ENCODE results near the gene APOL3.
A peak's percentile ranks its signal among the peaks of the same experiment; 100 is the strongest.
"Not testable (repeated sequence)": the region's sequence is repeated elsewhere in the genome, so short reads cannot be mapped to it uniquely, and the experiment has no call there.

The APOL3 gene

DNA sequence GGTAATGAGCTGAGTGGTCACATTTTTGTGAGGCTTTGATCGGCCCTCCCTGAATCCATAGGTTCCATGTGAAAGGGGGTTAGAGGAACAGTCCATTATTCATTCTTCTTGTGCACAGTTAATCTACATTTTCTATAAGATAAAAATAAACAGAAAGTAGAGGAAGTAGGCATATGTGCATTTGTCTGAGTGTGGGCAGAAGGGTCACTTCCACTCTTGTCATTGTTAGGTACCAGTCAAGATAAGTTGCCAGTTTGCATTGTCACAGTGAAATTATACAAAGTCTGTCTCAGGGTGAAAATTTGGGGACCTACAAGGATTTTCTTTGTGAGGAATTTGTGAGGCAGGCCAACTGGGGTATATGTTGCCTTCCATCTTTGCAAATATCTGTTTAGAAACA is 45.7 kb upstream of the APOL3 start:
- Histone ChIP-seq H3K27me3 (ENCODE audit: control insufficient read depth, insufficient read depth, low read length) (no peaks in the 10 kb centered on the region), H3K4me3 (ENCODE audit: low read depth, low read length) (no peak overlapping the region), H2AFZ (no peak overlapping the region), H3K9ac (no peak overlapping the region), H3K4me2 (ENCODE audit: low read length) (no peak overlapping the region), H3K4me1 (peaks cover 4% of the 10 kb centered on the region), H3K36me3 (ENCODE audit: control insufficient read depth, insufficient read depth, low read length) (no peaks in the 10 kb centered on the region), H3K79me2 (no peaks in the 10 kb centered on the region), H3K9me3 (ENCODE audit: control insufficient read depth, low read length) (no peaks in the 10 kb centered on the region), H3K27ac (no peak overlapping the region)
- TF ChIP-seq, protein P1, sequence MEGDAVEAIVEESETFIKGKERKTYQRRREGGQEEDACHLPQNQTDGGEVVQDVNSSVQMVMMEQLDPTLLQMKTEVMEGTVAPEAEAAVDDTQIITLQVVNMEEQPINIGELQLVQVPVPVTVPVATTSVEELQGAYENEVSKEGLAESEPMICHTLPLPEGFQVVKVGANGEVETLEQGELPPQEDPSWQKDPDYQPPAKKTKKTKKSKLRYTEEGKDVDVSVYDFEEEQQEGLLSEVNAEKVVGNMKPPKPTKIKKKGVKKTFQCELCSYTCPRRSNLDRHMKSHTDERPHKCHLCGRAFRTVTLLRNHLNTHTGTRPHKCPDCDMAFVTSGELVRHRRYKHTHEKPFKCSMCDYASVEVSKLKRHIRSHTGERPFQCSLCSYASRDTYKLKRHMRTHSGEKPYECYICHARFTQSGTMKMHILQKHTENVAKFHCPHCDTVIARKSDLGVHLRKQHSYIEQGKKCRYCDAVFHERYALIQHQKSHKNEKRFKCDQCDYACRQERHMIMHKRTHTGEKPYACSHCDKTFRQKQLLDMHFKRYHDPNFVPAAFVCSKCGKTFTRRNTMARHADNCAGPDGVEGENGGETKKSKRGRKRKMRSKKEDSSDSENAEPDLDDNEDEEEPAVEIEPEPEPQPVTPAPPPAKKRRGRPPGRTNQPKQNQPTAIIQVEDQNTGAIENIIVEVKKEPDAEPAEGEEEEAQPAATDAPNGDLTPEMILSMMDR (IDR thresholded peaks at IDR 0.05) = no peak

DNA sequence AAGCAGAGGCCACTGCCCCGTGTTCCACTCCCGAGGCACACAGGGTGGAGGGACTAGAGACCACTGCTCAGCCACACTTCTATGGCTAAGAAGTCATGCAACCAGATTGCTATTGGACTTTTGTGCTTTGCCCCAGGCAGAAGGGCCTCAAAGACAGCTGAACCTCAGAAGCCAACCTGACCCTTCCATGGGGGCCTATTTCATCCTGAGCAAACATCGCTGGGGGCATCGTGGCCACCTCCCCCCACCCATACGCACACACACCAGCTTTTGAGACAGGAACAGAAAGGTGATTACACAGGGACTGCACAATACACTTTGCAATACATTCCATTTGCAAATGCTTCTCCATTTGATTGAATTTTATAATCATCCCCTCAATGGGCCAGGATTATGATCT is 45.0 kb upstream of the APOL3 start:
- not testable (repeated sequence) for H3K9me3 ChIP-seq (ENCODE audit: control insufficient read depth, low read length); H3K27ac ChIP-seq; H3K79me2 ChIP-seq; H3K4me1 ChIP-seq; H3K27me3 ChIP-seq (ENCODE audit: control insufficient read depth, insufficient read depth, low read length); H3K9ac ChIP-seq; H3K36me3 ChIP-seq (ENCODE audit: control insufficient read depth, insufficient read depth, low read length); H3K4me3 ChIP-seq (ENCODE audit: low read depth, low read length); H3K4me2 ChIP-seq (ENCODE audit: low read length); H2AFZ ChIP-seq

DNA sequence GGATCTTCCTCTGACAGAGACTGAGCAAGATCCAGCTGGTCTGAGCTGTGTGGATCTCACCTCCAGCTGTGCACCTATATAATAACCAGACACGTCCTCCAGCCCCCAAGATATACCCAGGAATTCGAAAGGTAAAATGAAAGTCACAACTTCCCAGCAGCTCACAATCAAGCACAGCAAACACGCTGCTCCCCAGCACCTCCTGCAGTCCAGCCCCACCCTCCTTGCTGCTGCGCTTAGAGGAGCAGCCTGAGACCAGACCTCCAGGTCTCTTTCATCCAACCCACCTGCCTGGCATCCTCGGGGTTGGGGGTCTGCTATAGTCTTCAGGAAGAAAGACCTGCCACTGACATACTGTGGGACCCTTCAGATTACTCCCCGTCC is 44.1 kb upstream of the APOL3 start:
- no peak overlapping the region for H2AFZ ChIP-seq
- H3K9me3 ChIP-seq (ENCODE audit: control insufficient read depth, low read length) = no peaks in the 10 kb centered on the region
- TF ChIP-seq, protein P1 (IDR thresholded peaks at IDR 0.05) = no peak
- H3K9ac ChIP-seq = no peak overlapping the region
- peaks cover 4% of the 10 kb centered on the region for H3K4me1 ChIP-seq
- no peak overlapping the region for H3K4me3 ChIP-seq (ENCODE audit: low read depth, low read length)
- no peak overlapping the region for H3K27ac ChIP-seq
- no peaks in the 10 kb centered on the region for H3K36me3 ChIP-seq (ENCODE audit: control insufficient read depth, insufficient read depth, low read length)
- H3K27me3 ChIP-seq (ENCODE audit: control insufficient read depth, insufficient read depth, low read length) = no peaks in the 10 kb centered on the region
- no peaks in the 10 kb centered on the region for H3K79me2 ChIP-seq
- H3K4me2 ChIP-seq (ENCODE audit: low read length) = no peak overlapping the region

DNA sequence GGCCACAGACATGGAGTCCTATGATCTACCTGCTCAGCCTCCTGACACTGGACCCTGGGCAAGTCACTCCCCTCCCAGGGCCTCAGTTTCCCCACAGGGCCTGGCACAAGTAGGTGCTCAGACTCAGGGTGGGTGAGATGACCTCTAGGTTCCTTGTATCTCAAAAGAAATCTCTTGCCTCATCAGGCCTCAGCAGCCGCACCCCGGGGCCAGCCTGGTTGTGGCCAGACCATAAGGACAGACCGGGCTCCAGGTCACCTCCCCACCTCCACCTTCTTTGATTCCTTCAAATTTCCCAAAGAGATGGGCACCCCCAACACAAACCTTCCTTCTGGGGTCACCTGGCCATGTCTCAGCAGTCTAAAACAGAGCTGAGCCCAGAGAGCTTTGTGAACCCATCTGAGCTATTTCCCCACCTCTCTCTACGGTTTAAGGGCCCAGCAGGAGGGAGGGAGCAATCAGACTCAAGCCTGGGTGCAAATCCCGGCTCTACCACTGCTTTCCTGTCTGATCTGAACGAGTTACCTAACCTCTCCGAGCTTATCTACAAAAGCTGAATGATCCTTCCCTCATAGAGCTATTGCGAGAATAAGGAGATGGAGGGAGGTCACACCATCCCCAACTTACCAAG is 43.6 kb upstream of the APOL3 start:
- H3K4me3 ChIP-seq (ENCODE audit: low read depth, low read length) = no peak overlapping the region
- no peak overlapping the region for H2AFZ ChIP-seq
- no peak overlapping the region for H3K27ac ChIP-seq
- no peaks in the 10 kb centered on the region for H3K79me2 ChIP-seq
- no peaks in the 10 kb centered on the region for H3K27me3 ChIP-seq (ENCODE audit: control insufficient read depth, insufficient read depth, low read length)
- TF ChIP-seq, protein P1 (IDR thresholded peaks at IDR 0.05) = no peak
- no peaks in the 10 kb centered on the region for H3K36me3 ChIP-seq (ENCODE audit: control insufficient read depth, insufficient read depth, low read length)
- no peaks in the 10 kb centered on the region for H3K9me3 ChIP-seq (ENCODE audit: control insufficient read depth, low read length)
- H3K4me1 ChIP-seq = peaks cover 4% of the 10 kb centered on the region
- H3K4me2 ChIP-seq (ENCODE audit: low read length) = no peak overlapping the region
- H3K9ac ChIP-seq = no peak overlapping the region

DNA sequence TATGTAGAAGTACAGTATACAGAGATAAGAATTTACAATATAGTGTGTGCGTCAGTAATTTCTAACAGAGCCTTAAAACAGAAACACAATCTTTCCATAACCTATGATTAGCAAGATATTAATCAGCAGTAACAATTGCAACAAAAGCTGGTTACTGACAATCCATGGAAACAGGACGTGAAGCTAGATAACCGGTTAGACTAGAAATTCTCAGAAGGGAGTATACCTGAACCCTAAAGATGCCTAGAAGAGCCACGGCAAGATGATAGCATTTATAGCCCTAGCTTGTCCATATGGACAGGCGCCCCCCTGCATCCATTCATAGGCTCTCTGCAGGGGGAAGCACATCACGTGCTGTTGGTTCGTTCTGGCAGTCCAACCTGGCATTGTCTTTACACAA is 42.9 kb upstream of the APOL3 start:
- not testable (repeated sequence) for H3K9ac ChIP-seq; H3K36me3 ChIP-seq (ENCODE audit: control insufficient read depth, insufficient read depth, low read length); H3K79me2 ChIP-seq; H3K27me3 ChIP-seq (ENCODE audit: control insufficient read depth, insufficient read depth, low read length); H2AFZ ChIP-seq; H3K27ac ChIP-seq; H3K9me3 ChIP-seq (ENCODE audit: control insufficient read depth, low read length); H3K4me1 ChIP-seq
- peak overlapping the region; percentile 29 for H3K4me3 ChIP-seq (ENCODE audit: low read depth, low read length)
- peak overlapping the region; percentile 32 for H3K4me2 ChIP-seq (ENCODE audit: low read length)

DNA sequence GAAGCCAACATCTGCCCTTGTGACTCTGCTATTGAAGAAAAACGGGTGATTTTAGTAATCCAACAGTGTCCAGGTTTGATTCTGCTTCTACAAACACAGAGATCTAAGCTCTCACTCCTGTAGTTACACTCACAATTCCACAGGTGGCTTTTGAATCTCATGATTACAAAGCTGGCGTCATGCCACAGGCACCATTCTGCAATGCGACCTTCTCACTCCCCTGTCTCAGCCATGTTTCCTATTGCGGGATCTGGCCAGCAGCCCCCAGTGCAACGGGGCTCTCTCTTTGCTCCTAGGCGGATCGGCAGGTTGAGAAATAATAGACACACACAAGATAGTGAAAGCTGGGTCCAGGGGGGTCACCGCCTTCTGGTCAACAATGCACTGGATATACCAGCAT is 42.4 kb upstream of the APOL3 start:
- H2AFZ ChIP-seq; H3K79me2 ChIP-seq; H3K27me3 ChIP-seq (ENCODE audit: control insufficient read depth, insufficient read depth, low read length); H3K27ac ChIP-seq; H3K9ac ChIP-seq; H3K9me3 ChIP-seq (ENCODE audit: control insufficient read depth, low read length); H3K36me3 ChIP-seq (ENCODE audit: control insufficient read depth, insufficient read depth, low read length); H3K4me1 ChIP-seq: not testable (repeated sequence)
- H3K4me3 ChIP-seq (ENCODE audit: low read depth, low read length) = peak overlapping the region; percentile 29
- peak overlapping the region; percentile 32 for H3K4me2 ChIP-seq (ENCODE audit: low read length)
